ENCODE results near the gene FAIM.
"Not testable (repeated sequence)": the region's sequence is repeated elsewhere in the genome, so short reads cannot be mapped to it uniquely, and the experiment has no call there.

Gene FAIM

GRCh38 chr3:138566293-138566692 is 42.3 kb upstream of the FAIM start:
- DNase-seq; H3K79me2 ChIP-seq (ENCODE audit: control insufficient read depth, insufficient read depth, low read length, poor library complexity); H3K27me3 ChIP-seq (ENCODE audit: insufficient read depth, low read length); H4K8ac ChIP-seq (ENCODE audit: low read depth, low read length); H2AFZ ChIP-seq (ENCODE audit: insufficient read depth, low read length, poor library complexity); H3K9me3 ChIP-seq (ENCODE audit: insufficient read depth, low read depth, low read length); H3K27ac ChIP-seq (ENCODE audit: low read depth, low read length); H2BK12ac ChIP-seq (ENCODE audit: low read length); H3K36me3 ChIP-seq (ENCODE audit: control insufficient read depth in 1 of 2, insufficient read depth in 2 of 2, low read length in 2 of 2); H2BK120ac ChIP-seq (ENCODE audit: insufficient read depth, low read length, poor library complexity); H2BK5ac ChIP-seq (ENCODE audit: low read depth, low read length, poor library complexity); H3K23ac ChIP-seq (ENCODE audit: low read length); H3K18ac ChIP-seq (ENCODE audit: low read length); H3K4me3 ChIP-seq (ENCODE audit: low read depth, low read length); H3K14ac ChIP-seq (ENCODE audit: low read length); H3K4me1 ChIP-seq (ENCODE audit: control insufficient read depth in 1 of 2, insufficient read depth in 2 of 2, low read length in 2 of 2); H2AK5ac ChIP-seq (ENCODE audit: low read length); H4K91ac ChIP-seq (ENCODE audit: low read depth, low read length); H3K9ac ChIP-seq (ENCODE audit: low read length); H3K4ac ChIP-seq (ENCODE audit: low read depth, low read length); H3K4me2 ChIP-seq (ENCODE audit: low read length); H4K12ac ChIP-seq (ENCODE audit: low read depth, low read length); H3K79me1 ChIP-seq (ENCODE audit: low read length): not testable (repeated sequence)
- WGBS (ENCODE audit: extremely low coverage, insufficient coverage, insufficient read length) = no CpG with 5 or more reads among the region's 2 CpGs

DNA sequence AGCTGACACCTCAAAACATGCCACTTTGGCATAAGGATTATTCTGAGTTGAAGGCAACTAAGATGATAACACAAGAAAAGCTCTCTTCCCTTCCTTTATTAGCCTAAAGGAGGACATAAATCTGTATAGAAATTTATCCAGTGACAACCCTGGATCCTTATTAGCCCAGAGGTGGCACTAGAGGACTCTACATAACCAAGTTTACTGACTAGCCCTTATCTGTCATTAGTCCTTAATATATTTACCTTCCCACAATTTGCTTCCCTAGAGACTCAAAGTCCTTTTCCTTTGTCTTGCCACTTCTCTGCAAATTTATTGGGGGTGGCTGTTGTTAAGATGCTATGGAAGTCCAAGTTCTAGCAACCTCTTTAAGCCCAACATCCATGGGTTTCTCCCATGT is 41.2 kb upstream of the FAIM start:
- H2AK5ac ChIP-seq (ENCODE audit: low read length) = no peak overlapping the region
- no peak overlapping the region for H3K9ac ChIP-seq (ENCODE audit: low read length)
- no peak overlapping the region for H3K27ac ChIP-seq (ENCODE audit: low read depth, low read length)
- no peak for DNase-seq
- no peaks in the 10 kb centered on the region for H3K9me3 ChIP-seq (ENCODE audit: insufficient read depth, low read depth, low read length)
- no peak overlapping the region for H2BK5ac ChIP-seq (ENCODE audit: low read depth, low read length, poor library complexity)
- no peak overlapping the region for H3K14ac ChIP-seq (ENCODE audit: low read length)
- H3K23ac ChIP-seq (ENCODE audit: low read length) = no peak overlapping the region
- no peak overlapping the region for H3K4me2 ChIP-seq (ENCODE audit: low read length)
- no peaks in the 10 kb centered on the region for H3K36me3 ChIP-seq (ENCODE audit: control insufficient read depth in 1 of 2, insufficient read depth in 2 of 2, low read length in 2 of 2)
- H3K27me3 ChIP-seq (ENCODE audit: insufficient read depth, low read length) = no peaks in the 10 kb centered on the region
- no peak overlapping the region for H3K4ac ChIP-seq (ENCODE audit: low read depth, low read length)
- H4K8ac ChIP-seq (ENCODE audit: low read depth, low read length) = no peak overlapping the region
- H2BK12ac ChIP-seq (ENCODE audit: low read length) = no peak overlapping the region
- no peak overlapping the region for H3K18ac ChIP-seq (ENCODE audit: low read length)
- no peaks in the 10 kb centered on the region for H3K4me1 ChIP-seq (ENCODE audit: control insufficient read depth in 1 of 2, insufficient read depth in 2 of 2, low read length in 2 of 2)
- H3K79me2 ChIP-seq (ENCODE audit: control insufficient read depth, insufficient read depth, low read length, poor library complexity) = no peaks in the 10 kb centered on the region
- no peak overlapping the region for H2AFZ ChIP-seq (ENCODE audit: insufficient read depth, low read length, poor library complexity)
- no peak overlapping the region for H4K91ac ChIP-seq (ENCODE audit: low read depth, low read length)
- no peak overlapping the region for H3K4me3 ChIP-seq (ENCODE audit: low read depth, low read length)
- no peak overlapping the region for H4K12ac ChIP-seq (ENCODE audit: low read depth, low read length)
- no peaks in the 10 kb centered on the region for H3K79me1 ChIP-seq (ENCODE audit: low read length)
- H2BK120ac ChIP-seq (ENCODE audit: insufficient read depth, low read length, poor library complexity) = no peak overlapping the region

DNA sequence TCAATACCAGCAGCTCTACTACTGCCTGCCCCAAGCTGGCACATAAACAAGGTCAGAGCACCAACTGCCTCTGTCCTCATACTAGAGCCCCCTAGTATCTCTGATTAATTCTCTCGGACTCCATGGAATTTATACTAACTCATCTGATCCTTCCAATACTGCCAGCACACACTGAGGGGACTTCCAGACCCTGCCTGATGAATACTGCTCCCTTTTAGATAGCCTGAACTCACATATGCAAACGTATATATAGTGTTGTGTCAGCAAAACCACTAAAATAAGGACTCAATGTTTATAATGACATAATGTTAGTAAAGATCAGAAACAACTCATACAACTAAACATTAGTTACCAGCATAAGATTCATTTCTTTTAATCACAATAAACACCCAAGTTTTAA is 39.5 kb upstream of the FAIM start:
- no peak overlapping the region for H3K18ac ChIP-seq (ENCODE audit: low read length)
- no peak overlapping the region for H4K91ac ChIP-seq (ENCODE audit: low read depth, low read length)
- no CpG with 5 or more reads among the region's 2 CpGs for WGBS (ENCODE audit: extremely low coverage, insufficient coverage, insufficient read length)
- no peaks in the 10 kb centered on the region for H3K79me1 ChIP-seq (ENCODE audit: low read length)
- H2BK5ac ChIP-seq (ENCODE audit: low read depth, low read length, poor library complexity) = no peak overlapping the region
- H2BK120ac ChIP-seq (ENCODE audit: insufficient read depth, low read length, poor library complexity) = no peak overlapping the region
- H3K36me3 ChIP-seq (ENCODE audit: control insufficient read depth in 1 of 2, insufficient read depth in 2 of 2, low read length in 2 of 2) = peaks cover 2% of the 10 kb centered on the region in 2 experiments
- no peaks in the 10 kb centered on the region for H3K79me2 ChIP-seq (ENCODE audit: control insufficient read depth, insufficient read depth, low read length, poor library complexity)
- H4K8ac ChIP-seq (ENCODE audit: low read depth, low read length) = no peak overlapping the region
- H3K4ac ChIP-seq (ENCODE audit: low read depth, low read length) = no peak overlapping the region
- H2AK5ac ChIP-seq (ENCODE audit: low read length) = no peak overlapping the region
- no peaks in the 10 kb centered on the region for H3K27me3 ChIP-seq (ENCODE audit: insufficient read depth, low read length)
- DNase-seq = no peak
- no peak overlapping the region for H2BK12ac ChIP-seq (ENCODE audit: low read length)
- H3K23ac ChIP-seq (ENCODE audit: low read length) = no peak overlapping the region
- H3K4me1 ChIP-seq (ENCODE audit: control insufficient read depth in 1 of 2, insufficient read depth in 2 of 2, low read length in 2 of 2) = no peaks in the 10 kb centered on the region
- no peak overlapping the region for H3K9ac ChIP-seq (ENCODE audit: low read length)
- H3K4me2 ChIP-seq (ENCODE audit: low read length) = no peak overlapping the region
- no peak overlapping the region for H2AFZ ChIP-seq (ENCODE audit: insufficient read depth, low read length, poor library complexity)
- H4K12ac ChIP-seq (ENCODE audit: low read depth, low read length) = no peak overlapping the region
- no peak overlapping the region for H3K14ac ChIP-seq (ENCODE audit: low read length)
- H3K4me3 ChIP-seq (ENCODE audit: low read depth, low read length) = no peak overlapping the region
- H3K27ac ChIP-seq (ENCODE audit: low read depth, low read length) = no peak overlapping the region
- H3K9me3 ChIP-seq (ENCODE audit: insufficient read depth, low read depth, low read length) = peaks cover 3% of the 10 kb centered on the region

GRCh38 chr3:138569624-138570023 is 38.9 kb upstream of the FAIM start:
- not testable (repeated sequence) for H3K4ac ChIP-seq (ENCODE audit: low read depth, low read length); H3K79me1 ChIP-seq (ENCODE audit: low read length); H3K18ac ChIP-seq (ENCODE audit: low read length); H2BK5ac ChIP-seq (ENCODE audit: low read depth, low read length, poor library complexity); H2BK120ac ChIP-seq (ENCODE audit: insufficient read depth, low read length, poor library complexity); H3K4me3 ChIP-seq (ENCODE audit: low read depth, low read length); H4K8ac ChIP-seq (ENCODE audit: low read depth, low read length); H2AK5ac ChIP-seq (ENCODE audit: low read length); H3K14ac ChIP-seq (ENCODE audit: low read length); H4K12ac ChIP-seq (ENCODE audit: low read depth, low read length); H2BK12ac ChIP-seq (ENCODE audit: low read length); H3K9me3 ChIP-seq (ENCODE audit: insufficient read depth, low read depth, low read length); H2AFZ ChIP-seq (ENCODE audit: insufficient read depth, low read length, poor library complexity); H3K36me3 ChIP-seq (ENCODE audit: control insufficient read depth in 1 of 2, insufficient read depth in 2 of 2, low read length in 2 of 2); H3K4me1 ChIP-seq (ENCODE audit: control insufficient read depth in 1 of 2, insufficient read depth in 2 of 2, low read length in 2 of 2); H3K27me3 ChIP-seq (ENCODE audit: insufficient read depth, low read length); H3K9ac ChIP-seq (ENCODE audit: low read length); H3K4me2 ChIP-seq (ENCODE audit: low read length); H3K79me2 ChIP-seq (ENCODE audit: control insufficient read depth, insufficient read depth, low read length, poor library complexity); H3K27ac ChIP-seq (ENCODE audit: low read depth, low read length); H4K91ac ChIP-seq (ENCODE audit: low read depth, low read length); H3K23ac ChIP-seq (ENCODE audit: low read length); DNase-seq
- no CpG with 5 or more reads among the region's 8 CpGs for WGBS (ENCODE audit: extremely low coverage, insufficient coverage, insufficient read length)

GRCh38 chr3:138573138-138573537 is 35.4 kb upstream of the FAIM start:
- Histone ChIP-seq H3K79me1 (ENCODE audit: low read length) (no peaks in the 10 kb centered on the region), H4K91ac (ENCODE audit: low read depth, low read length) (no peak overlapping the region), H2BK5ac (ENCODE audit: low read depth, low read length, poor library complexity) (no peak overlapping the region), H3K9ac (ENCODE audit: low read length) (no peak overlapping the region), H4K12ac (ENCODE audit: low read depth, low read length) (no peak overlapping the region), H3K23ac (ENCODE audit: low read length) (no peak overlapping the region), H3K9me3 (ENCODE audit: insufficient read depth, low read depth, low read length) (peaks cover 7% of the 10 kb centered on the region), H3K27ac (ENCODE audit: low read depth, low read length) (no peak overlapping the region), H2AK5ac (ENCODE audit: low read length) (no peak overlapping the region), H3K18ac (ENCODE audit: low read length) (no peak overlapping the region), H3K4me2 (ENCODE audit: low read length) (no peak overlapping the region), H2BK120ac (ENCODE audit: insufficient read depth, low read length, poor library complexity) (no peak overlapping the region), H3K4me1 (ENCODE audit: control insufficient read depth in 1 of 2, insufficient read depth in 2 of 2, low read length in 2 of 2) (no peaks in the 10 kb centered on the region), H3K4ac (ENCODE audit: low read depth, low read length) (no peak overlapping the region), H4K8ac (ENCODE audit: low read depth, low read length) (no peak overlapping the region), H3K27me3 (ENCODE audit: insufficient read depth, low read length) (no peaks in the 10 kb centered on the region), H3K14ac (ENCODE audit: low read length) (no peak overlapping the region), H3K79me2 (ENCODE audit: control insufficient read depth, insufficient read depth, low read length, poor library complexity) (no peaks in the 10 kb centered on the region), H2BK12ac (ENCODE audit: low read length) (no peak overlapping the region), H3K36me3 (ENCODE audit: control insufficient read depth in 1 of 2, insufficient read depth in 2 of 2, low read length in 2 of 2) (peaks cover 2 to 4% of the 10 kb centered on the region in 2 experiments), H2AFZ (ENCODE audit: insufficient read depth, low read length, poor library complexity) (no peak overlapping the region), H3K4me3 (ENCODE audit: low read depth, low read length) (no peak overlapping the region)
- WGBS (ENCODE audit: extremely low coverage, insufficient coverage, insufficient read length) = no CpG with 5 or more reads among the region's 1 CpG
- no peak for DNase-seq
